SK-N-MC (cell line): ENCODE measurements around the gene BICC1.
"Not testable (repeated sequence)": the region's sequence is repeated elsewhere in the genome, so short reads cannot be mapped to it uniquely, and the experiment has no call there.

Source experiments
- DNase-seq: peaks from one replicate; pipeline ENCODE4 v3.0.0-alpha.2; 2011; ENCODE audit warnings: low read depth, low spot score
- H3K27ac ChIP-seq: fragments of 200-600 bp; sonication (generic); 2 replicates; pipeline ENCODE4 v1.5.1; 2016; ENCODE audit warnings: mixed run types
- H3K36me3 ChIP-seq: fragments of 200-600 bp; sonication (generic); 2 replicates; pipeline ENCODE4 v1.6.1; 2017; ENCODE audit warnings: antibody characterized with exemption, low read length, mixed read lengths; ENCODE audit not compliant: insufficient read depth
- H3K4me3 ChIP-seq: fragments of 200-600 bp; sonication (generic); 2 replicates; pipeline ENCODE4 v1.5.1; 2016
- H3K9ac ChIP-seq: fragments of 200-600 bp; sonication (generic); 2 replicates; pipeline ENCODE4 v1.8.0; 2017; ENCODE audit warnings: mixed run types, mixed read lengths; ENCODE audit not compliant: insufficient read length
- H3K9me3 ChIP-seq: fragments of 200-600 bp; sonication (generic); 2 replicates; pipeline ENCODE4 v1.6.1; 2017; ENCODE audit warnings: low read depth, mild to moderate bottlenecking, antibody characterized with exemption, low read length, moderate library complexity, mixed read lengths
- EZH2 ChIP-seq: fragments of 200-600 bp; sonication (generic); IDR thresholded peaks from one replicate; pipeline ENCODE4 v1.6.1; 2017; ENCODE audit warnings: antibody characterized with exemption
- FOXP2 ChIP-seq: optimal IDR thresholded peaks from 2 replicates; pipeline ENCODE3; 2011; ENCODE audit warnings: mild to moderate bottlenecking, moderate library complexity; ENCODE audit not compliant: insufficient read depth; ENCODE audit errors: extremely low read length, control extremely low read depth
- POLR2AphosphoS5 ChIP-seq: IDR thresholded peaks from 2 replicates; pipeline ENCODE4 v1.6.1; 2012; ENCODE audit warnings: mild to moderate bottlenecking, low read depth, low read length, borderline replicate concordance

BICC1 gene

GRCh38 chr10:58593008-58593407, 80.3 kb downstream of the BICC1 start:
- no peak overlapping the region for H3K9ac ChIP-seq
- no peak for DNase-seq
- TF ChIP-seq POLR2AphosphoS5 (no peak), EZH2 (no peak), FOXP2 (no peak)

GRCh38 chr10:58597211-58597610, 84.5 kb downstream of the BICC1 start:
- not testable (repeated sequence) for H3K36me3 ChIP-seq, DNase-seq, H3K27ac ChIP-seq, H3K9ac ChIP-seq, H3K4me3 ChIP-seq, H3K9me3 ChIP-seq

More at GRCh38 chr10:58593008-58593407, 80.3 kb downstream of the BICC1 start:
- no peak overlapping the region for H3K4me3 ChIP-seq
- no peaks in the 10 kb centered on the region for H3K9me3 ChIP-seq
- no peaks in the 10 kb centered on the region for H3K36me3 ChIP-seq
- no peak overlapping the region for H3K27ac ChIP-seq

DNA sequence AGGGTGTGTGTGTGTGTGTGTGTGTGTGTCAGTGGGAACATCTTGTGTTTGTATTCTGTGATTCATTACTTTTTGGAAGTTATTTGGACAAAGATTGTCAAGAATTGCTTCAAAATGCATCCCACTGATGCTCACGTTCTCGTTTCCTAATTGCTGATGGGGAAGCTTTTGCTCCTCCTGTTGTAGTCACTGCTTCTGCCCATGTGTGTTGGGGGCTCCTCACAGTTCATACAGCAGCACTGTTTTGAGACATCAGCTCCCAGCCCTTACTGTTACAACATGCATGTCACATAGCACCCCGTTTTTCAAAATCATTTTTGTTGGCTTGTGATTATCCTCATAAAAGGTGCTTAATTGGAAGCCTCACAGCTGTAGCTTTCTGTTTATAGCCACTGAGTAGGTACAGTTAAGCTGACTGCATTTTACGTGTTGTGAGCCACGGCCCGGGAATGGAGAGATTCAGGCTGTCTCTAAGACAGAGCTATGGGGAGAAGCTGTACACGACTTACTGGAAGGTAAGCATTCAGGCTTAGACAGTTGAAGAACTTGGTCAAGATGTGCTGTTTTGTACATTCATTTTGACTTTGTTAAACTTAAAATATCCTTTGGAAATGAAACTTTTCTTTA, 87.4 kb downstream of the BICC1 start:
- no peak overlapping the region for H3K9ac ChIP-seq
- no peak for DNase-seq
- TF ChIP-seq EZH2, result no peak
- TF ChIP-seq FOXP2, result no peak
- no peak for TF ChIP-seq POLR2AphosphoS5
- H3K9me3 ChIP-seq, result no peaks in the 10 kb centered on the region
- H3K4me3 ChIP-seq, result no peak overlapping the region
- H3K27ac ChIP-seq, result no peak overlapping the region
- H3K36me3 ChIP-seq, result no peaks in the 10 kb centered on the region

DNA sequence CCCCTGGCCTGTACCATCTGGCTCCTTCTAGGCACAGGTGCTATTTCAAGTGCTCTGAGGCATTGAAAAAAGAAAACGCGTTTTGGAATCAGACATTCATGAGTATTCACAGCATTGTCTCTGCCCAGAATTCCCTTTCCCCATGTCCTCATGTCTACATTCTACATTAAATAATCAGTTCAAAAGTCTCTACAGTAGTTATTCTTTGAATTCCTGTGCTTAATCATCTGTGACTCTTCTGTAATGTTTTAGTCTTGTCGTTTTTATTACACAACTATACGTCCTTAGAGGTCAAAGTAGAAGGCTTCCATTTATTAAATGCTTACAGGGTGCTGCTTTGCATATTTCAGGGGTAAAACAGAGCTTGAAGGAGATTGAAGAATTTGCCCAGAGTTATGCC, 95.7 kb downstream of the BICC1 start:
- Histone ChIP-seq H3K36me3 (no peaks in the 10 kb centered on the region), H3K4me3 (no peak overlapping the region), H3K9ac (no peak overlapping the region), H3K9me3 (no peaks in the 10 kb centered on the region), H3K27ac (no peak overlapping the region)
- no peak for TF ChIP-seq EZH2
- no peak for TF ChIP-seq POLR2AphosphoS5
- no peak for TF ChIP-seq FOXP2
- DNase-seq, result no peak

- H3K9ac ChIP-seq, result no peak overlapping the region
- H3K9me3 ChIP-seq, result no peaks in the 10 kb centered on the region
- no peak for TF ChIP-seq EZH2
- TF ChIP-seq POLR2AphosphoS5, result no peak
- no peak for TF ChIP-seq FOXP2
- no peak for DNase-seq
- H3K36me3 ChIP-seq, result no peaks in the 10 kb centered on the region
- no peak overlapping the region for H3K27ac ChIP-seq
- no peak overlapping the region for H3K4me3 ChIP-seq
These were observed 96.3 kb downstream of the BICC1 start for GRCh38 chr10:58608826-58609531.

DNA sequence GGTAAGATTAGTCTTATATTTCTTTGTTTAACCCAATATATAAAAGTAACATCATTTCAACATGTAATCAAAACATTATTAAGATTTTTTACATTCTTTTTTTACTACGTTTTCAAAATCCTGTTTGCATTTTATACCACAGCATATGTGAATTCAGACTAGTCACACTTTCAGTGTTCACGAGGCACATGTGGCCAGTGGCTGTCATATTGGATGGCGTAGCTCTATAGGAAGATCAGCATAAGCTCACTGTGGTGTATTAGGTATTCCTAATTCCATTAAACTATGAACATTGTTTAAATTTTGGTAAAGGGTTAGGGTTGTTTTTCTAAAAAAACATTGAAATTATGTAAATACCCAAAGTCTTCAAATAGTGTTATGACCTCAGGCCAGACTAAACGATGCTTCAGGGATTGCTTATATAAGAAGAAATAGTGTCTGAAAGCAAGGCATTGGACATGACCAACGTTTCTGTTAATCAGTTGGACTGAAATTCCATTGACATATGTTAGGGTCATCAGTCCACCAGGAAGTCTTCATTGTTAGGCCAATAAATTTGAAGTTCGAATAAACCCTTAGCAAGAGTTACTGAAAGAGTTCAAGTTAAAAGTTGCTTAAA, 97.0 kb downstream of the BICC1 start:
- Histone ChIP-seq H3K4me3 (no peak overlapping the region), H3K9ac (no peak overlapping the region), H3K27ac (no peak overlapping the region), H3K36me3 (no peaks in the 10 kb centered on the region), H3K9me3 (no peaks in the 10 kb centered on the region)
- DNase-seq, result no peak
- TF ChIP-seq FOXP2, result no peak
- TF ChIP-seq POLR2AphosphoS5, result no peak
- TF ChIP-seq EZH2, result no peak

DNA sequence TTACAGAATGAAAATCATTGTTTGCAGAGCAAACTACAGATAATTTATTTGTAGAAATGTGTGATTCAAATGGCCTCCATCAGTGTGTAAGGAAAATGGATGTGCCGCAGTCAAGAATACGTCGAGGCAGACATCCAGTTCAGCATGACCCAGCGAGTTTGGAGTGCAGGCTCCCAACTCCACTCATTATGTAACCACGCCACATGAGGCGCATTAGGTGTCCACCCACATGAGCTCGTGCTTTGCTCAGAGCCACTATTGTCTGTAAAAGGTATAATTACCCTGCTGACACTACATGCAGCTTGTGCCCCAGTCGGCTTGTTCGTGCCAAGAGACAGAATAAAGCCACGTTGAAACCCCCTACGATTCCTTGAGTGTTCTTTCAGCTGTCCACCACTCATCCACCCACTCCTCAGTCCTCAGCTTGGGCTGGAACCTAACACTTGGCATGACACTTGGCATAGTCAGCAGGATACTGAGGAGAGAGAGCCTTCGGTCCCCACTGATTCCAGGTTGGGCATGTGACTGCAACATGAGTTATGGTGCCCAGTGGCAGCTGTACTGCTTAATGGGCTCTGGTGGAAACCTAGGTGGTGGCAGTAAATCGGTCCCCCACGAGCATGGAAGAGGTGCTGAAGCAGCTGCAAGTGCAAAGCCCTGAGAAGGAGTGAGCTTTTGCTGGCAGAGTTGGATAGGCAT, 102.7 kb downstream of the BICC1 start:
- Histone ChIP-seq H3K27ac (no peak overlapping the region), H3K9ac (no peak overlapping the region), H3K36me3 (no peaks in the 10 kb centered on the region), H3K9me3 (no peaks in the 10 kb centered on the region), H3K4me3 (no peak overlapping the region)
- no peak for DNase-seq
- no peak for TF ChIP-seq POLR2AphosphoS5
- TF ChIP-seq EZH2, result no peak
- TF ChIP-seq FOXP2, result no peak

- H3K9ac ChIP-seq, result no peak overlapping the region
- no peak overlapping the region for H3K4me3 ChIP-seq
- TF ChIP-seq EZH2 (no peak), POLR2AphosphoS5 (no peak), FOXP2 (no peak)
- no peaks in the 10 kb centered on the region for H3K9me3 ChIP-seq
- no peak for DNase-seq
- H3K36me3 ChIP-seq, result no peaks in the 10 kb centered on the region
- H3K27ac ChIP-seq, result no peak overlapping the region
These were observed 105.5 kb downstream of the BICC1 start for GRCh38 chr10:58618158-58618676.
